ENCODE results near the gene HM13. TPM values are rescaled to one million over a fixed set of nuclear protein-coding genes. Genes with fewer than 3 reads are reported as not detected.

The HM13 gene
- total and polyA plus RNA-seq, 9 of the 15 experiments (the other 6 are each of a cell fraction or from before 2014, with no cell fraction given): 7.7 to 136 (median 74.5) TPM

DNA sequence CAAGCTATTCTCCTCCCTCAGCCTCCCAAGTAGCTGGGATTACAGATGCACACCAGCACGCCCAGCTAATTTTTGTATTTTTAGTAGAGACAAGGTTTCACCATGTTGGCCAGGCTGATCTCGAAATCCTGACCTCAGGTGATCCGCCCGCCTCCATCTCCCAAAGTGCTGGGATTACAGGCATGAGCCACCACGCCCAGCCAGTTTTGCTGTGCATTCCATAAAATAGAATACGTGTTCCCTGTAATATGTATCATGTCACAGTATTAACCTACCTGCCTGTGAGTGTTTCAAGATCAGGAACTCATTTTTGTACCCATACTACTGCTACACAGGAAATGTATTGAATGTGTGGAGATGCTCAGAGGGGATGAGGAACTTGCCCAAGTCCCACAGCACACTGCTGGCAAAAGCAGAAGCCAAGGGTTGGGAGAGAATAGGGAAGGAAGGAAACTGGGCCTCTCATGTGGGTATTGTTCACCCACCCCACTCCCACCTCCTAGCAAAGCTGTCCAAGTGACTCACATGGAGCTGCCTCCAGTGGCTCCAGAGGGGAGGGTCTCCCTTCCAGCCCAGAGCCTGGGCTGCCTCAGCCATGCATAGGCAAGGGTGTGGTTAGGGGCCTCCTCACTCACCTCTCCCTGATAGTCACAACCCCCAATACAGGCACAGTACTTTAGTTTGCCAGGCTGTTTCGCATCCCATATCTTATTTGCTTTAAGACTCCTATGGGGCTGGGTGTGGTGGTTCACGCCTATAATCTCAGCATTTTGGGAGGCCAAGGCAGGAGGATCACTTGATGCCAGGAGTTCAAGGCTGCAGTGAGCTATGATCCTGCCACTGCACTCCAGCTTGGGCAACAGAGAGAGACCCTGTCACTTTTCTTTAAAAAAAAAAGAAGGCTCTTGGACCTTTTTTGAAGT lies 9.4 kb downstream of the HM13 start:
- H3K4me2 ChIP-seq (ENCODE audit: insufficient read depth, low read length): no peak overlapping the region
- no TSS peak for BruUV-seq (replicated peaks)
- no peaks in the 10 kb centered on the region for H3K27me3 ChIP-seq (ENCODE audit: control insufficient read depth in 2 of 2, insufficient read depth in 2 of 2, low read length in 2 of 2)
- H3K9me1 ChIP-seq (ENCODE audit: control insufficient read depth, insufficient read depth, low read length): no peaks in the 10 kb centered on the region
- ATAC-seq: peak; percentile 13; the same call in 1 of the 3 replicates
- intact Hi-C loops (cut with micrococcal nuclease): no loop called here
- H2AFZ ChIP-seq (ENCODE audit: low read depth, low read length): no peak overlapping the region
- H4K20me1 ChIP-seq (replicated peaks; ENCODE audit: control insufficient read depth, insufficient read depth, low read length): peaks cover 7% of the 10 kb centered on the region
- H3K79me2 ChIP-seq (ENCODE audit: control insufficient read depth, insufficient read depth, low read length): peaks cover 56% of the 10 kb centered on the region
- H3K4me1 ChIP-seq (replicated peaks in 1 of 2; ENCODE audit: control insufficient read depth in 2 of 2, insufficient read depth in 2 of 2, low read length in 2 of 2): peaks cover 6 to 12% of the 10 kb centered on the region in 2 experiments; a peak in 2 of 5 replicates
- in situ Hi-C loops (cut with MboI): no loop called here
- WGBS (ENCODE audit: insufficient coverage, low coverage, missing lambda C conversion rate): 89% methylated on average over 8 of the region's 8 CpGs
- no peak overlapping the region for H3K27ac ChIP-seq (ENCODE audit: extremely low read depth, low read depth, low read length)
- no peak overlapping the region for H3K4me3 ChIP-seq
- no peak for TF ChIP-seq CBFA2T3 (IDR thresholded peaks at IDR 0.05)
- 0 out of 2 replicates have a peak, but pooled peaks have one; percentile 3 for TF ChIP-seq RBFOX2 (IDR thresholded peaks at IDR 0.05; ENCODE audit: low read depth, low read length)
- ChIA-PET POLR2A (interaction anchor here (1.1 kb wide), 1 partner anchor 18 kb away, joined by 3 read pairs; no protein-coding TSS in a partner anchor), CTCF (ENCODE audit: low intra/inter-chr PET ratio) (no interaction called here)
- H3K9me3 ChIP-seq (replicated peaks; ENCODE audit: control insufficient read depth, insufficient read depth, low read depth, low read length): no peaks in the 10 kb centered on the region
- DNase-seq (ENCODE audit: extremely low read depth in 1 of 4, low spot score in 3 of 4): no peak
- FAIRE-seq: no peak
- H3K9ac ChIP-seq (ENCODE audit: insufficient read depth in 1 of 2, low read depth in 2 of 2, low read length in 2 of 2): peak overlapping the region in 1 of 2 experiments; percentile 55; a peak in 1 of 4 replicates
- H3K36me3 ChIP-seq (ENCODE audit: control insufficient read depth, insufficient read depth, low read length): peaks cover 73% of the 10 kb centered on the region

DNA sequence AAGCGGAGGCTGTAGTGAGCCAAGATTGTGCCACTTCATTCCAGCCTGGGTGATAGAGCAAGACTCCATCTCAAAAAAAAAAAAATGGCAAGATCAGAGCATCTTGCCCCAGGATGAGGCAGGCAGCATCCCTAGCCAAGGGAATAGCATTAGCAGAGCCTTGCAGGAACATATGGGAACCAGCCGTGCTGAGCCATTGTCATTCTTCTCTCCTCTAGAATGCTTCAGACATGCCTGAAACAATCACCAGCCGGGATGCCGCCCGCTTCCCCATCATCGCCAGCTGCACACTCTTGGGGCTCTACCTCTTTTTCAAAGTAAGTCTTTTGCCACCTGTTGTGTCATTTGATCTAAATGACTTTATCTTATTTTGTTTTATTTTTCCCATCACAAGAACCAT lies 13.0 kb downstream of the HM13 start:
- peaks cover 76% of the 10 kb centered on the region for H3K36me3 ChIP-seq (ENCODE audit: control insufficient read depth, insufficient read depth, low read length)
- in situ Hi-C loops (cut with MboI): no loop called here
- CTCF ChIA-PET (ENCODE audit: low intra/inter-chr PET ratio): no interaction called here
- TF ChIP-seq KDM2B (CRISPR knock-in tag; IDR thresholded peaks at IDR 0.05) (no peak), ELF2 (CRISPR knock-in tag; IDR thresholded peaks at IDR 0.05) (no peak), CREB1 (IDR thresholded peaks at IDR 0.05) (no peak), CREB1 (CRISPR knock-in tag; IDR thresholded peaks at IDR 0.05) (no peak), EP300 (IDR thresholded peaks at IDR 0.05; ENCODE audit: low read length) (no peak), ZNF165 (CRISPR knock-in tag; IDR thresholded peaks at IDR 0.05; ENCODE audit: borderline replicate concordance) (no peak), LEF1 (IDR thresholded peaks at IDR 0.05) (no peak), TBP (optimal IDR thresholded peaks at IDR 0.05; ENCODE audit: low read depth, low read length) (no peak), ZNF644 (tag; IDR thresholded peaks at IDR 0.05; ENCODE audit: low read depth) (no peak), NCOR1 (IDR thresholded peaks at IDR 0.05) (no peak), GTF2F1 (IDR thresholded peaks at IDR 0.05; ENCODE audit: low read depth, low read length) (no peak)
- TF ChIP-seq, protein P1, sequence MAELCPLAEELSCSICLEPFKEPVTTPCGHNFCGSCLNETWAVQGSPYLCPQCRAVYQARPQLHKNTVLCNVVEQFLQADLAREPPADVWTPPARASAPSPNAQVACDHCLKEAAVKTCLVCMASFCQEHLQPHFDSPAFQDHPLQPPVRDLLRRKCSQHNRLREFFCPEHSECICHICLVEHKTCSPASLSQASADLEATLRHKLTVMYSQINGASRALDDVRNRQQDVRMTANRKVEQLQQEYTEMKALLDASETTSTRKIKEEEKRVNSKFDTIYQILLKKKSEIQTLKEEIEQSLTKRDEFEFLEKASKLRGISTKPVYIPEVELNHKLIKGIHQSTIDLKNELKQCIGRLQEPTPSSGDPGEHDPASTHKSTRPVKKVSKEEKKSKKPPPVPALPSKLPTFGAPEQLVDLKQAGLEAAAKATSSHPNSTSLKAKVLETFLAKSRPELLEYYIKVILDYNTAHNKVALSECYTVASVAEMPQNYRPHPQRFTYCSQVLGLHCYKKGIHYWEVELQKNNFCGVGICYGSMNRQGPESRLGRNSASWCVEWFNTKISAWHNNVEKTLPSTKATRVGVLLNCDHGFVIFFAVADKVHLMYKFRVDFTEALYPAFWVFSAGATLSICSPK (IDR thresholded peaks at IDR 0.05; ENCODE audit: borderline replicate concordance): no peak

More for the DNA sequence above, 13.0 kb downstream of the HM13 start:
- H3K9me1 ChIP-seq (ENCODE audit: control insufficient read depth, insufficient read depth, low read length): no peaks in the 10 kb centered on the region
- FAIRE-seq: no peak
- no peak overlapping the region for H3K27ac ChIP-seq (ENCODE audit: extremely low read depth, low read depth, low read length)
- no peak for ATAC-seq
- no TSS peak for BruUV-seq (replicated peaks)
- POLR2A ChIA-PET: interaction anchor here (0.6 to 1.0 kb wide), 3 partner anchors 8 to 11 kb away, joined by 3 to 5 read pairs (median 4); no protein-coding TSS in a partner anchor
- no peak overlapping the region for H3K4me2 ChIP-seq (ENCODE audit: insufficient read depth, low read length)
- WGBS (ENCODE audit: insufficient coverage, low coverage, missing lambda C conversion rate): 92% methylated on average over 6 of the region's 6 CpGs
- H4K20me1 ChIP-seq (replicated peaks; ENCODE audit: control insufficient read depth, insufficient read depth, low read length): peaks cover 4% of the 10 kb centered on the region; the same call in 1 of the 2 replicates
- DNase-seq (ENCODE audit: extremely low read depth in 1 of 4, low spot score in 3 of 4): no peak
- H3K79me2 ChIP-seq (ENCODE audit: control insufficient read depth, insufficient read depth, low read length): peaks cover 27% of the 10 kb centered on the region
- intact Hi-C loops (cut with micrococcal nuclease): no loop called here
- no peak overlapping the region for H3K4me3 ChIP-seq
- no peaks in the 10 kb centered on the region for H3K4me1 ChIP-seq (replicated peaks in 1 of 2; ENCODE audit: control insufficient read depth in 2 of 2, insufficient read depth in 2 of 2, low read length in 2 of 2)
- H3K9ac ChIP-seq (ENCODE audit: insufficient read depth in 1 of 2, low read depth in 2 of 2, low read length in 2 of 2): no peak overlapping the region
- H2AFZ ChIP-seq (ENCODE audit: low read depth, low read length): no peak overlapping the region
- H3K9me3 ChIP-seq (replicated peaks; ENCODE audit: control insufficient read depth, insufficient read depth, low read depth, low read length): no peaks in the 10 kb centered on the region
- H3K27me3 ChIP-seq (ENCODE audit: control insufficient read depth in 2 of 2, insufficient read depth in 2 of 2, low read length in 2 of 2): no peaks in the 10 kb centered on the region
